Epithelial cell of esophagus (primary cell): ENCODE measurements around the gene MAGT1.

ENCODE experiments used
- DNase-seq: peaks from one replicate; pipeline ENCODE4 v3.0.0; 2010; ENCODE audit warnings: low read depth
- H3K4me3 ChIP-seq: 2 replicates; pipeline ENCODE4 v1.5.1; 2011; ENCODE audit warnings: mild to moderate bottlenecking, low read length, control low read depth
- CTCF ChIP-seq: IDR thresholded peaks from 2 replicates; pipeline ENCODE4 v1.5.1; 2011; ENCODE audit warnings: low read depth, mild to moderate bottlenecking, low read length, control low read depth, inconsistent platforms; ENCODE audit not compliant: insufficient read depth; ENCODE audit errors: missing control alignments

Gene MAGT1

GRCh38 chrX:77820091-77820727 is 75.0 kb downstream of the MAGT1 start:
- TF ChIP-seq CTCF: no peak
- no peak for DNase-seq
- no peak overlapping the region for H3K4me3 ChIP-seq

DNA sequence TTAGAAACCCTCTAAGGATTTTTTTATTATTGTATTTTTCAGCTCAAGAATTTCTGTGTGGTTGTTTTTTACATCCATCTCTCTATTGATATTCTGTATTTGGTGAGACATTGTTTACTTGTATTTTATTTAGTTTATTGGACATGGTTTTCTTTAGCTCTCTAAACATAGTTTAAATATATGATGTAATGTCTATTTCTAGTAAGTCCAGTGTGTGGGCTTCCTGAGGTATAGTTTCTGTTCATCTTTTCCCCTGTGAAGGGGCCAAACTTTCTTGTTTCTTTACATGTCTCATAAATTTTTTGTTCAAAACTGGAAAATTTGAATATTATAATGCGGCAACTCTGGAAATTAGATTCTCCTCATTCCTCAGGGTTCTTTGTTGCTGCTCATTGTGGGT is 81.0 kb downstream of the MAGT1 start:
- no peak for DNase-seq
- no peak for TF ChIP-seq CTCF
- no peak overlapping the region for H3K4me3 ChIP-seq

- no peak overlapping the region for H3K4me3 ChIP-seq
- no peak for DNase-seq
- TF ChIP-seq CTCF: no peak
Measured at GRCh38 chrX:77802201-77802600, 93.0 kb downstream of the MAGT1 start.

DNA sequence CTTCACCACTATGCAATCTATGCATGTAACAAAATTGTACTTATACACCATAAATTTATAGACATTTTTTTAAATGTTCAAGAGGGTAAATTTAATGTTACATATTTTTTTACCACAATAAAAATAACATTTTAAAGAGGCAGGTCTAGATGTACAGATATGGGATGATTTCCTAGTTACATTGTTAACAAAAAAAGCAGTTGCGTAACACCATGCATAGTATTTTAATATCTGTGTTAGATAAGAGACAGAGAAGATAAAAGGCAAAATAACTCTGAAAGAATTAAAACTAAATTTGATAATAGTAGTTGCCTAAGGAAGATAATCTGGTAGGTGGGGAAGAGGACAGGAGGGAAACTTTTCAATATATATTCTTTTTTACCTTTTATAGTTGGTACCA is 100.1 kb downstream of the MAGT1 start:
- TF ChIP-seq CTCF: no peak
- H3K4me3 ChIP-seq: no peak overlapping the region
- no peak for DNase-seq

GRCh38 chrX:77793946-77794345 is 101.3 kb downstream of the MAGT1 start:
- no peak overlapping the region for H3K4me3 ChIP-seq
- peak; percentile 53 for DNase-seq
- no peak for TF ChIP-seq CTCF

GRCh38 chrX:77788050-77788449 is 107.2 kb downstream of the MAGT1 start:
- TF ChIP-seq CTCF: no peak
- no peak overlapping the region for H3K4me3 ChIP-seq
- peak; percentile 1 for DNase-seq

DNA sequence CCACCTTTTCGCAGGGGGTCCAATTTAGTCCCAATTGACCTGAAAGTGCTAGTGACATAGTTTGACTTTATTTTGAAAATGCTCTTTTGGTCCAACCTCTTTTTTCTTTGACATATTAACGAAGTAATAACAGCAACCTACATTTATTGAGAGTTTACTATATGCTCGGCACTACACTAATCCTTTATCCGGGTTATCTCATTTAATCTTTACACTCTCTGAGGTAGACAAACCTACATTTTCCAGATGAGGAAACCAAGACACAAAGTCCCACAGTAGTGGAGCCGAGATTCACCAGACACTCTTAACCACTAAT is 108.9 kb downstream of the MAGT1 start:
- TF ChIP-seq CTCF: no peak
- peak overlapping the region; percentile 65 for H3K4me3 ChIP-seq
- no peak for DNase-seq
